ENCODE results near the gene MSANTD1. TPM values are rescaled to one million over a fixed set of nuclear protein-coding genes. Genes with fewer than 3 reads are reported as not detected.
A peak's percentile ranks its signal among the peaks of the same experiment; 100 is the strongest.

Gene MSANTD1
- total RNA-seq, 2 donors from 2014 or later: 0.41 to 0.42 TPM

GRCh38 chr4:3228881-3229280 lies 20.1 kb upstream of the MSANTD1 start:
- ATAC-seq (no peak), DNase-seq (no peak)
- intact Hi-C loops (cut with DNase I): no loop called here

GRCh38 chr4:3229328-3229727 lies 19.6 kb upstream of the MSANTD1 start:
- ATAC-seq (no peak), DNase-seq (no peak)
- intact Hi-C loops (cut with DNase I): no loop called here

DNA sequence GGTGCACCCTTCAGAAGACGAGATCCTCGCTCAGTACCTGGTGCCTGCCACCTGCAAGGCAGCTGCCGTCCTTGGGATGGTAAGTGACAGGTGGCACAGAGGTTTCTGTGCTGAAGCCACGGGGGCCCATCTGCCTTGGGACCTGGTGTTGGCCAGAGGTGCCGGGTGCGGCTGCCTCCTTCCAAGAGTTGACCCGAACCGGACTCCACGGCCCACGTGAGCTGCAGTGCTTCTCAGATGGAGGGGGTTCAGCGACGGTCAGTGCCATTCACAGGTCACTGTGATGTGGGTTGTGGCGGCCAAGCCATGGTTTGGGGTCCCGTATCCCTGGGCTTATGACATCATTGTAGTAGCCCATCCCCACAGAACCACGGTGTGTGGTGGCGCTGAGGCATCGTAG lies 19.0 kb upstream of the MSANTD1 start:
- intact Hi-C loops (cut with DNase I): no loop called here
- DNase-seq (no peak), ATAC-seq (no peak)

GRCh38 chr4:3231471-3231870 lies 17.5 kb upstream of the MSANTD1 start:
- no peak for DNase-seq
- no peak for ATAC-seq
- intact Hi-C loops (cut with DNase I): no loop called here

DNA sequence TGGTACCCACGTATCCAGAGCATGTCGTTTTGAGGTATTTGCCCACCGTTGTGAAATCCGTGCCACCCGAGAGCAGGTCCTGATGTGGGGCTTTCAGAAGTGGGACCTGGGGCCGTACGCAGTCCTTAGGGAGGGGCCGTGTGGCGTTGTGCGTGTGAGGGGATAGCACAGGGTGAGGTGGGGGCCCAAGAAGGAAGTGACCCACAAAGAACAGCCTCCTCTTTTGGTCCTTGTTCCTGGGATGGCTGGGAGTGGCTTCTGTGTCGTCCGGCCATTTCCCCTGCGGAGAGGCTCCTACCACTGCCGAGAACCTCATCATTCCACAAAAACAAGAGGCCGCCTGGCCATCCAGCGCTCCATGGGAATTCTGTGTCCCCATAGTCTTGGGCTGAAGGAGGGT lies 17.0 kb upstream of the MSANTD1 start:
- intact Hi-C loops (cut with DNase I): no loop called here
- ATAC-seq: no peak
- no peak for DNase-seq

DNA sequence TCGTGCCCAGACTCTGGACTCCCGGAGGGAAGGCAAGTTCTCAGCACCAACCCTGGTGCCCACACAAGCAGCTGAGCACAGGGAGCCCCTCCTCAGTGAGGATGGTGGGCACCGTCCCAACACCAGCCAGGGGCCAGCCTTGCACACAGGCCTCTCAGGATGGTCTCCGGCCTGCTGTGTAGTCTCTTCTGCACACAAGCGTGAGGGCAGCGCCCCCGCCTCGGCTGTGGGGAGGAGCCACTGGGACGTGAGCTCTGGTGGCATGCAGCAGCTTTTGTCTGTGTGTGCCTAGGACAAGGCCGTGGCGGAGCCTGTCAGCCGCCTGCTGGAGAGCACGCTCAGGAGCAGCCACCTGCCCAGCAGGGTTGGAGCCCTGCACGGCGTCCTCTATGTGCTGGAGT lies 16.1 kb upstream of the MSANTD1 start:
- DNase-seq (no peak), ATAC-seq (no peak)
- intact Hi-C loops (cut with DNase I): no loop called here

DNA sequence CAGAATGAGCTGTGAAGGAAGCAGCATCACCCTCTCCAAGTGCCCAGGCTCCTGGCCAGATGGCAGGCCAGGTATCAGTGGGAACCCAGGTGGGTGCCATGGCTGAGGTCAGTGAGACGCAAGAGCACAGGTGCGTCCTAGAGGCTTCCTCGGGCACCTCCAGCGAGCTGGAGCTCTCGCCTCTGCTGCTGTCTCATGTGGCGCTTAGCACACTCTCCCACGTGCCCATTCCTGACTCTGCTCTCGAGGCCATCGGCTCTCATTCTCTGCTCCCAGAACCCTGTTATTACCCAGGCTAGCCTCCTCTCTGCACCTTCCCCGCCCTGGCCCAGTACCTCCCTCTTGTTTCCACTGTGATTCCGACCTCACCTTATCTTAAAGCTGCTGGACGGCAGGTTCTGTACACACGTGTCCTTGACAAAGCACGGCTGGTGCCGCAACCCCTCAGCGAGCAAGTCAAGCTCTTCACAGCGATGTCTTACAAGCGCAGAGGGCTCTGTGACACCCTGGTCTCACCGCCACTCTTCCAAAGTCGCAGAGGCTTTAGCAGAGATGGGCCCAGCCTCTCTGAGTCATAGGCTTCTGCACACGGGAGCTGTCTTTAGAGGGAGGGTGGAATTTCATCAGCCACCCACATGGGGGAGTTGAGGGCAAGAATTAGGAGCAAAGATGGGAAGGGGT lies 15.4 kb upstream of the MSANTD1 start:
- DNase-seq (no peak), ATAC-seq (no peak)
- intact Hi-C loops (cut with DNase I): no loop called here

- peak; percentile 36 for DNase-seq
- no peak for ATAC-seq
- intact Hi-C loops (cut with DNase I): no loop called here
Measured at GRCh38 chr4:3234171-3235029, 14.6 kb upstream of the MSANTD1 start.

- ATAC-seq (no peak), DNase-seq (no peak)
- intact Hi-C loops (cut with DNase I): no loop called here
Measured at GRCh38 chr4:3235030-3235345, 14.0 kb upstream of the MSANTD1 start.

- ATAC-seq: no peak
- intact Hi-C loops (cut with DNase I): no loop called here
- DNase-seq: no peak
Measured at GRCh38 chr4:3235581-3235980, 13.4 kb upstream of the MSANTD1 start.

DNA sequence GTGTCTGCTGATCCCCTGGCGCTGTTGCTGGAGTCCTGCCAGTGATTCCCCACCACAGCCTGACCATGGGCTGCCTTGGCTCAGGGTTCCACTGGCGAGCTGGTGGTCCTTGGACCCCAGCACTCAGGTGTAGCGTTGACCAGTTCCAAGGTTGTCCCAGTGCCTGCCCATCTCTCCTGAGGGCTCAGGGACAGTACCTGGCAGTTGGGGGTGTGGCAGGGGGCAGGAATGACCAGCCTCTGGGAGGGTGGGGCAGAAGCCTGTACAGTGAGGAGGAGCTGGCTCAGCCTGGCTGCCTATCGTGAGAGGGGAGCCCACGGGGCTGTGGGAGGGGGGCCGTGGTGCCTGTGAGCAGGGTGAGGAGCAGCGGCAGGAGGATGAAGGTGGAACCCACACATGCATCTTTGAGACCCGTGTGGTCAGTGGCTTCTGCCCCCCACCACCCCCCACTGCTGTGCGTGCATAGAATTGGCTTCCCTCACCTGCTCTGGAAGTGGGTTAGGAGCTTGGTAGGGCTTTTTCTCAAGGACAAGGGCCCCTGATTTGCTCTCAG lies 12.6 kb upstream of the MSANTD1 start:
- no peak for DNase-seq
- intact Hi-C loops (cut with DNase I): no loop called here

GRCh38 chr4:3237266-3237665 lies 11.7 kb upstream of the MSANTD1 start:
- DNase-seq (no peak), ATAC-seq (no peak)
- intact Hi-C loops (cut with DNase I): no loop called here

More for the DNA sequence above, 12.6 kb upstream of the MSANTD1 start:
- ATAC-seq: no peak

- DNase-seq (no peak), ATAC-seq (no peak)
- intact Hi-C loops (cut with DNase I): no loop called here
Measured at GRCh38 chr4:3237712-3238560, 11.0 kb upstream of the MSANTD1 start.

GRCh38 chr4:3238721-3239120 lies 10.2 kb upstream of the MSANTD1 start:
- intact Hi-C loops (cut with DNase I): no loop called here
- ATAC-seq (no peak), DNase-seq (no peak)

DNA sequence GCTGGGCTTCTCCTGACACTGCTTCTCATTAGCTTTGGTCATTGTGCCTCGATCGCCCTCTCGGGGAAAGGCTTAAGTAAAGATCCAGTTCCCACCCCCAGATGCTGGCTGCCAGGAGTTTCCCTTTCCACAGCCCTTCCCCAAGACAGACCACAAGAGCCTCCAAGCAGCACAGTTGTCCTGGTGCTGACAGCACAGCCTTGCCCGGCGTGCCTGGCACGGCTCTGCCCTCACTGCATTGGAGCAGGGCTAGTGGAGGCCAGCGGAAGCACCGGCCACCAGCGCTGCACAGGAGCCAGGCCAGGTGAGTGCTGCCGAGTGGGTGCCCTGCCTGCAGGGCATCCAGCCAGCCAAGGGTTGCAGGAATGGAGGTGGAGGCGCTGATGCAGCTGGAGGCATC lies 9.7 kb upstream of the MSANTD1 start:
- intact Hi-C loops (cut with DNase I): no loop called here
- no peak for ATAC-seq

DNA sequence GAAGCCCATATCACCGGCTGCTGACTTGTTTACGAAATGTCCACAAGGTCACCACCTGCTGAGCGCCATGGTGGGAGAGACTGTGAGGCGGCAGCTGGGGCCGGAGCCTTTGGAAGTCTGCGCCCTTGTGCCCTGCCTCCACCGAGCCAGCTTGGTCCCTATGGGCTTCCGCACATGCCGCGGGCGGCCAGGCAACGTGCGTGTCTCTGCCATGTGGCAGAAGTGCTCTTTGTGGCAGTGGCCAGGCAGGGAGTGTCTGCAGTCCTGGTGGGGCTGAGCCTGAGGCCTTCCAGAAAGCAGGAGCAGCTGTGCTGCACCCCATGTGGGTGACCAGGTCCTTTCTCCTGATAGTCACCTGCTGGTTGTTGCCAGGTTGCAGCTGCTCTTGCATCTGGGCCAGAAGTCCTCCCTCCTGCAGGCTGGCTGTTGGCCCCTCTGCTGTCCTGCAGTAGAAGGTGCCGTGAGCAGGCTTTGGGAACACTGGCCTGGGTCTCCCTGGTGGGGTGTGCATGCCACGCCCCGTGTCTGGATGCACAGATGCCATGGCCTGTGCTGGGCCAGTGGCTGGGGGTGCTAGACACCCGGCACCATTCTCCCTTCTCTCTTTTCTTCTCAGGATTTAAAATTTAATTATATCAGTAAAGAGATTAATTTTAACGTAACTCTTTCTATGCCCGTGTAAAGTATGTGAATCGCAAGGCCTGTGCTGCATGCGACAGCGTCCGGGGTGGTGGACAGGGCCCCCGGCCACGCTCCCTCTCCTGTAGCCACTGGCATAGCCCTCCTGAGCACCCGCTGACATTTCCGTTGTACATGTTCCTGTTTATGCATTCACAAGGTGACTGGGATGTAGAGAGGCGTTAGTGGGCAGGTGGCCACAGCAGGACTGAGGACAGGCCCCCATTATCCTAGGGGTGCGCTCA lies 8.7 kb upstream of the MSANTD1 start:
- ATAC-seq (peak in 1 of 2 donors; percentile 21), DNase-seq (no peak)
- intact Hi-C loops (cut with DNase I): no loop called here

More for the DNA sequence above, 9.7 kb upstream of the MSANTD1 start:
- DNase-seq: no peak

DNA sequence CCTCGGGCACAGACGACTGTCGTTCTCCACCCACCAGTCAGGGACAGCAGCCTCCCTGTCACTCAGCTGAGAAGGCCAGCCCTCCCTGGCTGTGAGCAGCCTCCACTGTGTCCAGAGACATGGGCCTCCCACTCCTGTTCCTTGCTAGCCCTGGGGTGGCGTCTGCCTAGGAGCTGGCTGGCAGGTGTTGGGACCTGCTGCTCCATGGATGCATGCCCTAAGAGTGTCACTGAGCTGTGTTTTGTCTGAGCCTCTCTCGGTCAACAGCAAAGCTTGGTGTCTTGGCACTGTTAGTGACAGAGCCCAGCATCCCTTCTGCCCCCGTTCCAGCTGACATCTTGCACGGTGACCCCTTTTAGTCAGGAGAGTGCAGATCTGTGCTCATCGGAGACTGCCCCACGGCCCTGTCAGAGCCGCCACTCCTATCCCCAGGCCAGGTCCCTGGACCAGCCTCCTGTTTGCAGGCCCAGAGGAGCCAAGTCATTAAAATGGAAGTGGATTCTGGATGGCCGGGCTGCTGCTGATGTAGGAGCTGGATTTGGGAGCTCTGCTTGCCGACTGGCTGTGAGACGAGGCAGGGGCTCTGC lies 7.9 kb upstream of the MSANTD1 start:
- intact Hi-C loops (cut with DNase I): no loop called here
- DNase-seq: no peak
- ATAC-seq: no peak

DNA sequence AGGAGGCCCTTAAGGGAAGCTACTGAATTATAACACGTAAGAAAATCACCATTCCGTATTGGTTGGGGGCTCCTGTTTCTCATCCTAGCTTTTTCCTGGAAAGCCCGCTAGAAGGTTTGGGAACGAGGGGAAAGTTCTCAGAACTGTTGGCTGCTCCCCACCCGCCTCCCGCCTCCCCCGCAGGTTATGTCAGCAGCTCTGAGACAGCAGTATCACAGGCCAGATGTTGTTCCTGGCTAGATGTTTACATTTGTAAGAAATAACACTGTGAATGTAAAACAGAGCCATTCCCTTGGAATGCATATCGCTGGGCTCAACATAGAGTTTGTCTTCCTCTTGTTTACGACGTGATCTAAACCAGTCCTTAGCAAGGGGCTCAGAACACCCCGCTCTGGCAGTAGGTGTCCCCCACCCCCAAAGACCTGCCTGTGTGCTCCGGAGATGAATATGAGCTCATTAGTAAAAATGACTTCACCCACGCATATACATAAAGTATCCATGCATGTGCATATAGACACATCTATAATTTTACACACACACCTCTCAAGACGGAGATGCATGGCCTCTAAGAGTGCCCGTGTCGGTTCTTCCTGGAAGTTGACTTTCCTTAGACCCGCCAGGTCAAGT lies 6.9 kb upstream of the MSANTD1 start:
- peak; percentile 46 for DNase-seq
- intact Hi-C loops (cut with DNase I): no loop called here
- peak in 1 of 2 donors; percentile 35 for ATAC-seq

Data from left cardiac atrium (tissue), 4 donors.